Spinal cord (tissue), 10 donors: ENCODE data around the gene ANKRD11. TPM values are rescaled to one million over a fixed set of nuclear protein-coding genes. Genes with fewer than 3 reads are reported as not detected.
A peak's percentile ranks its signal among the peaks of the same experiment; 100 is the strongest.

Experiments
- DNase-seq, 6 donors: peaks; one replicate each; pipeline versions ENCODE4 v3.0.0 to v3.0.0-alpha.2; 2013 to 2015; ENCODE audit warnings: low spot score in 6 of 6, low read depth in 4 of 6
- H3K27ac ChIP-seq: one replicate; pipeline ENCODE4 v1.5.1; 2013; ENCODE audit warnings: low read depth, low read length, control low read depth
- H3K27me3 ChIP-seq: one replicate; pipeline ENCODE4 v1.6.1; 2013; ENCODE audit warnings: low read length; ENCODE audit not compliant: control insufficient read depth, insufficient read depth
- H3K36me3 ChIP-seq: one replicate; pipeline ENCODE4 v1.6.1; 2013; ENCODE audit warnings: low read length; ENCODE audit not compliant: control insufficient read depth, insufficient read depth
- H3K4me1 ChIP-seq: one replicate; pipeline ENCODE4 v1.6.1; 2013; ENCODE audit warnings: low read length; ENCODE audit not compliant: control insufficient read depth, insufficient read depth
- H3K4me3 ChIP-seq: one replicate; pipeline ENCODE4 v1.5.1; 2013; ENCODE audit warnings: low read depth, low read length, control low read depth
- H3K9me3 ChIP-seq: one replicate; pipeline ENCODE4 v1.6.1; 2013; ENCODE audit warnings: low read length; ENCODE audit not compliant: control insufficient read depth, insufficient read depth
- WGBS: methylation state at CpG from one replicate; pipeline ENCODE4 v1.1.5; 2013; ENCODE audit warnings: missing lambda C conversion rate; ENCODE audit not compliant: insufficient coverage; 5-methylcytosine and 5-hydroxymethylcytosine counted together
- polyA plus RNA-seq, 2 donors: library from polyadenylated mRNA; unstranded; fragments of 120-200 nt; gene quantifications; one replicate each; pipeline ENCODE4 v1.2.1, GENCODE V29; 2013; ENCODE audit not compliant: insufficient read length in 2 of 2
- total RNA-seq, 2 donors: library from RNA; depleted of rRNA in 1 of 2; stranded (reverse); fragments of 120-200 nt in 1 of 2; fragments of >200 nt in 1 of 2; gene quantifications; one replicate each; pipeline versions ENCODE4 v1.2.3 to v1.2.4, GENCODE V29; 2013 to 2014
- donor health status: healthy.

Gene ANKRD11
- total and polyA plus RNA-seq, 4 donors: 38.2 to 104 (median 73.5) TPM

- no peaks in the 10 kb centered on the region for H3K27me3 ChIP-seq
- H3K9me3 ChIP-seq: no peaks in the 10 kb centered on the region
- 5% methylated on average over 28 of the region's 39 CpGs for WGBS
- H3K27ac ChIP-seq: peak overlapping the region; percentile 98
- peak overlapping the region; percentile 90 for H3K4me3 ChIP-seq
- H3K4me1 ChIP-seq: peaks cover 12% of the 10 kb centered on the region
- DNase-seq: peak in 5 of 6 donors; percentile 49 to 93 (median 75)
- peaks cover 10% of the 10 kb centered on the region for H3K36me3 ChIP-seq
These were observed 249.0 kb downstream of the ANKRD11 start for GRCh38 chr16:89241187-89242007.

GRCh38 chr16:89237733-89238132, 252.6 kb downstream of the ANKRD11 start:
- H3K27ac ChIP-seq: no peak overlapping the region
- H3K36me3 ChIP-seq: peaks cover 37% of the 10 kb centered on the region
- peaks cover 11% of the 10 kb centered on the region for H3K4me1 ChIP-seq
- H3K9me3 ChIP-seq: no peaks in the 10 kb centered on the region
- H3K27me3 ChIP-seq: no peaks in the 10 kb centered on the region
- DNase-seq: no peak
- no CpG with 5 or more reads among the region's 3 CpGs for WGBS
- no peak overlapping the region for H3K4me3 ChIP-seq

DNA sequence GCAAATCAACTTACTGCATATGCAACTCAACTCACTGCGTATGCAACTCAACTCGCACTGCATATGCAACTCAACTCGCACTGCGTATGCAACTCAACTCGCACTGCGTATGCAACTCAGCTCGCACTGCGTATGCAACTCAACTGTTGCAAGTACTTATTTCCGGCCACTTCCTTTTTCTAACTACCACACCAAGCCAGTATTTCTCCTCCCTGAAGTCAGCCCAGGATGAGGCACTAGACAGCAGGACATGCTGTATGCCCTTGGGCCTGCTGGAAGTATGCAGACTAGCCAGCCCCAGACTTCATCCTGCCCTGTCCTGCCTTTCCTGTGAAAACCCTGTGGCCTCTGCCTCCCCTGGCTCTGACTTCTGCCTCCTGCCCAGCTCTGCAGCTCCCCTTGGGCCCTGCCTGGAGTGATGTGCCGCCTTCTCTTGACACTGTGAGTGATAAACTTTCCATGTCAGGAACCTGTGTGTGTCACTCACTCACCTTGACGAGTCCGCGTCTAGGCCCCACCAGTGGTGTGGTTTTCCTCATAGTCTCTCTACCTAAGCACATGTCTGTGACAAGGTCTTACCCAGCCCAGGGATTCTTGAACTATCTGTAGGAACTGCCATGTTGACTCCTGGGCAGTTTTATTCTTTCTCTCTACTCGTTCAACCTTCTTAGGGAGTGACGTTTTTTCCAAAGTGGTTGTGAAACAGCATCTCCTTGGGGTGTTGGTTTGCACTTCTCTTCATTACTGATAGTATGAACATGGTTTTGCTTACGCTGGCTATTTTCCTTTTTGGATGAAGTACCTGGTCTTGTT, 256.5 kb downstream of the ANKRD11 start:
- DNase-seq: no peak
- peaks cover 3% of the 10 kb centered on the region for H3K4me1 ChIP-seq
- WGBS: 97% methylated on average over 13 of the region's 16 CpGs
- H3K9me3 ChIP-seq: no peaks in the 10 kb centered on the region
- H3K4me3 ChIP-seq: no peak overlapping the region
- H3K36me3 ChIP-seq: peaks cover 62% of the 10 kb centered on the region
- no peaks in the 10 kb centered on the region for H3K27me3 ChIP-seq
- no peak overlapping the region for H3K27ac ChIP-seq

GRCh38 chr16:89232107-89232506, 258.3 kb downstream of the ANKRD11 start:
- no peaks in the 10 kb centered on the region for H3K27me3 ChIP-seq
- no peak overlapping the region for H3K27ac ChIP-seq
- H3K36me3 ChIP-seq: peaks cover 74% of the 10 kb centered on the region
- H3K9me3 ChIP-seq: no peaks in the 10 kb centered on the region
- peaks cover 3% of the 10 kb centered on the region for H3K4me1 ChIP-seq
- DNase-seq: no peak
- no peak overlapping the region for H3K4me3 ChIP-seq
- WGBS: 89% methylated on average over 2 of the region's 2 CpGs

DNA sequence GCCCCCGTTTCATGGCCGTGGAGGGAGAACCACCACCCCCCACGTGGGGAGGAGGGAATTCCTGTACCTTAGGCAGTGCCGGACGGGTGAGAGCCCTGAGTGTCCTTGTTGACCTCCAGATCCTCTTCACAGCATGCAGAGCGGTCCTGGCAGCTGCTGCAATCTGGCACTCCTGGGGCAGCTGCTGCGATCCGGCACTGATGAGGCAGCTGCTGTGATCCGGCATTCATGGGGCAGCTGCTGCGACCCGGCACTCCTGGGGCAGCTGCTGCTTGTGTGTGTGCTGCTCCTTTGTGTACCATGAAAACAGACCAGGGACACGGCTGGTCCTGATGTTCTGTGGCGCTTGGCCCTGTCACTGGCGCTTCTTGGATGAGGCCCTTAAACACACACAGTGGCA, 260.1 kb downstream of the ANKRD11 start:
- Histone ChIP-seq H3K9me3 (no peaks in the 10 kb centered on the region), H3K4me1 (peaks cover 3% of the 10 kb centered on the region), H3K4me3 (no peak overlapping the region), H3K27ac (no peak overlapping the region), H3K36me3 (peaks cover 80% of the 10 kb centered on the region), H3K27me3 (no peaks in the 10 kb centered on the region)
- DNase-seq: peak in 1 of 6 donors; percentile 27
- WGBS: 71% methylated on average over 11 of the region's 14 CpGs

DNA sequence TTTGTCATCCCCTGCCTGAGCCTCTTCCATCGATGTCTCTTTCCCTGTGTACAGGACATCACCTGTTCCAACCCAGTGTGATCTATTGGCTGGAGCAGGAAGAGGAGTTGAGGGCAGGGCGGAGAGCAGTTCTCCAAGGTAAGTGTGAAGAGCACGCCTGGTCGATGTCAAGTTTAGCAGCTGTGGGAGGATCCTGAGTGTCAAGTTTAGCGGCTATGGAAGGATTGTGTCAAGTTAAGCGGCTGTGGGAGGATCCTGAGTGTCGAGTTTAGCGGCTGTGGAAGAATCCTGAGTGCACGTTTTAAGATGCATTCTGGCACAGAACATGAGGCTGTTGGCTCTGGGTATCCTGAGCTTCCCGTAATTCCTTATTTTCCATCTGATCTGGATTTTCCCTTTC, 265.7 kb downstream of the ANKRD11 start:
- Histone ChIP-seq H3K27ac (no peak overlapping the region), H3K4me1 (no peaks in the 10 kb centered on the region), H3K36me3 (peaks cover 85% of the 10 kb centered on the region), H3K27me3 (no peaks in the 10 kb centered on the region), H3K9me3 (no peaks in the 10 kb centered on the region), H3K4me3 (no peak overlapping the region)
- DNase-seq: no peak
- WGBS: 93% methylated on average over 4 of the region's 10 CpGs

GRCh38 chr16:89222931-89223330, 267.4 kb downstream of the ANKRD11 start:
- H3K36me3 ChIP-seq: peaks cover 74% of the 10 kb centered on the region
- peaks cover 4% of the 10 kb centered on the region for H3K4me1 ChIP-seq

DNA sequence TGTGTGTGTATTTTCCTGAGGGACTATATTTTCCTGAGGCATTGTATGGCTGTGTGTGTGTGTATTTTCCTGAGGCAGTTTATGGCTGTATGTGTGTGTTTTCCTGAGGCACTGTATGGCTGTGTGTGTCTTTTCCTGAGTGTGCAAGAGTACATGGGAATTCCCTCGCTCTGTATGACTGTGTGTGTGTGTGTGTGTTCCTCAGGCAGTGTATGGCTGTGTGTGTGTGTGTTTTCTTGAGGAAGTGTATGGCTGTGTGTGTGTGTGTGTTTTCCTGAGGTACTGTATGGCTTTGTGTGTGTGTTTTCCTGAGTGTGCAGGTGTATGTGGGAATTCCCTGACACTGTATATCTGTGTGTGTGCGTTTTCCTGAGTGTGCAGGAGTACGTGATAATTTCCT, 268.8 kb downstream of the ANKRD11 start:
- H3K27me3 ChIP-seq: no peaks in the 10 kb centered on the region
- H3K4me3 ChIP-seq: no peak overlapping the region
- H3K9me3 ChIP-seq: no peaks in the 10 kb centered on the region
- H3K27ac ChIP-seq: no peak overlapping the region
- H3K4me1 ChIP-seq: peaks cover 4% of the 10 kb centered on the region
- 90% methylated on average over 3 of the region's 3 CpGs for WGBS
- no peak for DNase-seq
- peaks cover 63% of the 10 kb centered on the region for H3K36me3 ChIP-seq

More at GRCh38 chr16:89222931-89223330, 267.4 kb downstream of the ANKRD11 start:
- WGBS: 96% methylated on average over 21 of the region's 21 CpGs
- Histone ChIP-seq H3K4me3 (no peak overlapping the region), H3K9me3 (no peaks in the 10 kb centered on the region), H3K27me3 (no peaks in the 10 kb centered on the region), H3K27ac (no peak overlapping the region)
- no peak for DNase-seq

DNA sequence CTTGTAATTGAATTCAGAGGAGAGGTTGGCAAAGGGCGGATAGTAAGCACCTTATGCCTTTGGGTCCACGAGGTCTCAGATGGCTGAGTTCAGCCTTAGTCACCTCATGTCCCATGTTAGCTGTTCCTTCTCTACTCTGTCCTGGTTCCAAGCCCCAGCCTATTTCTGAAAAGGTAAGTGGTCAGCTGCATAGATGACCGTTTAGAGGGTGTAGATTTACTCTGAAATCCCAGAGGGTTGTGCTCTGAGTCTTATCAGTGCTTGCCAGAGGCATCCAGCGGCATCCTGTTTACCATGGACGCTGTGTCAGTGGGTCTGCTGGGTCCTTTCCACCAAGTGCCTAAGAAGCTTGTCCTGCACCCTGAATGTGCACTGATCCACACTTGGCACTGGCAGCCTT, 271.0 kb downstream of the ANKRD11 start:
- WGBS: 92% methylated on average over 2 of the region's 5 CpGs

More for the DNA sequence above, 271.0 kb downstream of the ANKRD11 start:
- H3K9me3 ChIP-seq: no peaks in the 10 kb centered on the region
- H3K27ac ChIP-seq: no peak overlapping the region
- H3K36me3 ChIP-seq: peaks cover 44% of the 10 kb centered on the region
- DNase-seq: no peak
- H3K4me3 ChIP-seq: no peak overlapping the region
- H3K4me1 ChIP-seq: peaks cover 12% of the 10 kb centered on the region
- H3K27me3 ChIP-seq: no peaks in the 10 kb centered on the region
